Suprapubic skin (tissue), 4 donors: ENCODE data around the gene AIG1. TPM values are rescaled to one million over a fixed set of nuclear protein-coding genes. Genes with fewer than 3 reads are reported as not detected.

Experiments used
- DNase-seq, 2 donors: peaks; one replicate each; pipeline ENCODE4 v3.0.0-alpha.2; 2019; ENCODE audit warnings: low spot score in 2 of 2
- H3K27ac ChIP-seq: fragments of 200-600 bp; sonication (generic); one replicate; pipeline ENCODE4 v1.5.1; 2019
- H3K27me3 ChIP-seq: fragments of 200-600 bp; sonication (generic); one replicate; pipeline ENCODE4 v1.5.1; 2019
- H3K36me3 ChIP-seq: fragments of 200-600 bp; sonication (generic); one replicate; pipeline ENCODE4 v1.5.1; 2019
- H3K4me1 ChIP-seq: fragments of 200-600 bp; sonication (generic); one replicate; pipeline ENCODE4 v1.5.1; 2019
- H3K4me3 ChIP-seq: fragments of 200-600 bp; sonication (generic); one replicate; pipeline ENCODE4 v1.5.1; 2019; ENCODE audit warnings: mild to moderate bottlenecking
- H3K9me3 ChIP-seq: fragments of 200-600 bp; sonication (generic); one replicate; pipeline ENCODE4 v1.5.1; 2019
- EP300 ChIP-seq: sonication (generic); formaldehyde crosslinking; IDR thresholded peaks from one replicate; pipeline ENCODE4 v1.6.1; 2017; ENCODE audit warnings: antibody characterized with exemption
- POLR2A ChIP-seq, 2 donors: fragments of 450-650 bp; IDR thresholded peaks; one replicate each; pipeline ENCODE4 v1.6.1; 2017; ENCODE audit warnings: antibody characterized with exemption in 2 of 2, mild to moderate bottlenecking in 2 of 2, moderate library complexity in 2 of 2
- POLR2AphosphoS5 ChIP-seq, 3 donors: sonication (generic); formaldehyde crosslinking; IDR thresholded peaks; one replicate each; pipeline ENCODE4 v1.6.1; 2017; ENCODE audit warnings: antibody characterized with exemption in 3 of 3
- WGBS: methylation state at CpG from one replicate; pipeline ENCODE4 v1.1.5; 2018; 5-methylcytosine and 5-hydroxymethylcytosine counted together
- total RNA-seq, 4 donors: library from RNA; depleted of rRNA; stranded (reverse); fragments of >200 nt; gene quantifications; one replicate each; pipeline ENCODE4 v1.1.0, GENCODE V29; 2016
- TF ChIP-seq, protein P1 (sequence below), 2 donors: fragments of 200-600 bp in 1 of 2; fragments of 450-650 bp in 1 of 2; sonication (generic) in 1 of 2; IDR thresholded peaks; one replicate each; pipeline ENCODE4 v1.5.1; 2016 to 2019; ENCODE audit warnings: antibody characterized with exemption in 2 of 2, mild to moderate bottlenecking in 1 of 2, moderate library complexity in 1 of 2

The AIG1 gene
- total RNA-seq, 4 donors from 2014 or later: 14.5 to 22.1 (median 19.7) TPM

DNA sequence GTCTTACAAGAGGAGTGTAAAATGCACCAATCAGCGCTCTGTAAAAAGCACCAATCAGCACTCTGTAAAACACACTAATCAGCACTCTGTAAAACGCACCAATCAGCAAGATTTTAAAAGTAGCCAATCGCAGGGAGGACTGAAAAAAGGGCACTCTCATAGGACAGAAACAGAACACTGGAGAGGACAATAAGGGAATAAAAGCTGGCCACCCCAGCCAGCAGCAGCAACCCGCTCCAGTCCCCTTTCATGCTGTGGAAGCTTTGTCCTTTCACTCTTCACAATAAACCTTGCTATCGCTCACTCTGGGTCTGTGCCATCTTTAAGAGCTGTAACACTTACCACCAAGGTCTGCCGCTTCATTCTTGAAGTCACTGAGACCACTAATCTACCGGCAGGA is 1.7 kb upstream of the AIG1 start:
- TF ChIP-seq, protein P1, sequence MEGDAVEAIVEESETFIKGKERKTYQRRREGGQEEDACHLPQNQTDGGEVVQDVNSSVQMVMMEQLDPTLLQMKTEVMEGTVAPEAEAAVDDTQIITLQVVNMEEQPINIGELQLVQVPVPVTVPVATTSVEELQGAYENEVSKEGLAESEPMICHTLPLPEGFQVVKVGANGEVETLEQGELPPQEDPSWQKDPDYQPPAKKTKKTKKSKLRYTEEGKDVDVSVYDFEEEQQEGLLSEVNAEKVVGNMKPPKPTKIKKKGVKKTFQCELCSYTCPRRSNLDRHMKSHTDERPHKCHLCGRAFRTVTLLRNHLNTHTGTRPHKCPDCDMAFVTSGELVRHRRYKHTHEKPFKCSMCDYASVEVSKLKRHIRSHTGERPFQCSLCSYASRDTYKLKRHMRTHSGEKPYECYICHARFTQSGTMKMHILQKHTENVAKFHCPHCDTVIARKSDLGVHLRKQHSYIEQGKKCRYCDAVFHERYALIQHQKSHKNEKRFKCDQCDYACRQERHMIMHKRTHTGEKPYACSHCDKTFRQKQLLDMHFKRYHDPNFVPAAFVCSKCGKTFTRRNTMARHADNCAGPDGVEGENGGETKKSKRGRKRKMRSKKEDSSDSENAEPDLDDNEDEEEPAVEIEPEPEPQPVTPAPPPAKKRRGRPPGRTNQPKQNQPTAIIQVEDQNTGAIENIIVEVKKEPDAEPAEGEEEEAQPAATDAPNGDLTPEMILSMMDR (IDR thresholded peaks at IDR 0.05): no peak
- TF ChIP-seq POLR2AphosphoS5 (IDR thresholded peaks at IDR 0.05): no peak
- TF ChIP-seq EP300: no peak
- TF ChIP-seq POLR2A (IDR thresholded peaks at IDR 0.05): no peak
- WGBS: 92% methylated on average over 7 of the region's 7 CpGs
- DNase-seq: no peak
- Histone ChIP-seq H3K4me3 (no peak overlapping the region), H3K27me3 (no peaks in the 10 kb centered on the region), H3K9me3 (no peaks in the 10 kb centered on the region), H3K36me3 (no peaks in the 10 kb centered on the region), H3K27ac (no peak overlapping the region), H3K4me1 (peaks cover 18% of the 10 kb centered on the region)

- peak overlapping the region; percentile 68 for H3K4me3 ChIP-seq
- WGBS: 2% methylated on average over 8 of the region's 8 CpGs
- no peaks in the 10 kb centered on the region for H3K9me3 ChIP-seq
- peak overlapping the region; percentile 89 for H3K27ac ChIP-seq
- no peak for DNase-seq
- H3K36me3 ChIP-seq: no peaks in the 10 kb centered on the region
- TF ChIP-seq POLR2AphosphoS5 (IDR thresholded peaks at IDR 0.05) (no peak), POLR2A (IDR thresholded peaks at IDR 0.05) (no peak), EP300 (no peak)
- TF ChIP-seq, protein P1 (IDR thresholded peaks at IDR 0.05): no peak
- H3K4me1 ChIP-seq: peaks cover 18% of the 10 kb centered on the region
- no peaks in the 10 kb centered on the region for H3K27me3 ChIP-seq
Measured at GRCh38 chr6:143059663-143060353, 881 bp upstream of the AIG1 start.

DNA sequence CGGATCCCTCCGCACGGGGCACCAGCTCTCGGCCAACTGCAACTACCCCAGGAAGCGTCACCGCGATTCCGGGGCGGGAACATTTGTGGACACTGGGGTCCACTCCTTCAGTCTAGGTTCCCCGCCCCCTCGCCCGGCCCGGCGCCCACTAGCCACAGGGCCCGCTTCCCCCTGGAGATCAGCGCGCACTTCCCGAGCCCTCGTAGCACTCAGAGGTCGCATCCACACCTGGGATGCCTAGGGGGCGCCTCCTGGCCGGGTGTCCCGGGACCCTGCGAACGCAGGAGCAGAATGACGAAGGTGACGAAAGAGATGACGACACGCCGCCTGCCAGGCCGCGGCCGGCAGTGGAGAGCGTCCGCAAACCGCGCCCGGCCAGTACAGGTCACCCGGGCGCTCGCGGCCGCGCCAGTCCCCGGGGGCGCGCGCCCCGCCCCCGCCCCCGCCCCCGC is 309 bp upstream of the AIG1 start:
- no peaks in the 10 kb centered on the region for H3K36me3 ChIP-seq
- peak overlapping the region; percentile 89 for H3K27ac ChIP-seq
- peak overlapping the region; percentile 68 for H3K4me3 ChIP-seq
- no peaks in the 10 kb centered on the region for H3K27me3 ChIP-seq
- 2% methylated on average over 15 of the region's 52 CpGs for WGBS
- H3K4me1 ChIP-seq: peaks cover 18% of the 10 kb centered on the region
- peak; percentile 94 for DNase-seq
- H3K9me3 ChIP-seq: no peaks in the 10 kb centered on the region
- TF ChIP-seq EP300: no peak
- TF ChIP-seq, protein P1 (IDR thresholded peaks at IDR 0.05): no peak
- TF ChIP-seq POLR2A (IDR thresholded peaks at IDR 0.05): peak in 1 of 2 donors; percentile 62
- TF ChIP-seq POLR2AphosphoS5 (IDR thresholded peaks at IDR 0.05): peak in 2 of 3 donors; percentile 74 to 76

GRCh38 chr6:143061597-143062385 is 1.1 kb downstream of the AIG1 start:
- H3K4me3 ChIP-seq: peak overlapping the region; percentile 68
- H3K27me3 ChIP-seq: no peaks in the 10 kb centered on the region
- no peaks in the 10 kb centered on the region for H3K9me3 ChIP-seq
- no peak for DNase-seq
- no peak for TF ChIP-seq POLR2AphosphoS5 (IDR thresholded peaks at IDR 0.05)
- TF ChIP-seq POLR2A (IDR thresholded peaks at IDR 0.05): no peak
- no peak for TF ChIP-seq EP300
- TF ChIP-seq, protein P1 (IDR thresholded peaks at IDR 0.05): no peak
- H3K27ac ChIP-seq: peak overlapping the region; percentile 89
- WGBS: 68% methylated on average over 3 of the region's 3 CpGs
- H3K36me3 ChIP-seq: no peaks in the 10 kb centered on the region
- H3K4me1 ChIP-seq: peaks cover 18% of the 10 kb centered on the region

- H3K9me3 ChIP-seq: no peaks in the 10 kb centered on the region
- no peaks in the 10 kb centered on the region for H3K27me3 ChIP-seq
- no peak overlapping the region for H3K4me3 ChIP-seq
- peaks cover 18% of the 10 kb centered on the region for H3K4me1 ChIP-seq
- DNase-seq: no peak
- 94% methylated on average over 1 of the region's 1 CpG for WGBS
- no peaks in the 10 kb centered on the region for H3K36me3 ChIP-seq
- TF ChIP-seq POLR2A (IDR thresholded peaks at IDR 0.05): no peak
- TF ChIP-seq POLR2AphosphoS5 (IDR thresholded peaks at IDR 0.05): no peak
- TF ChIP-seq, protein P1 (IDR thresholded peaks at IDR 0.05): no peak
- no peak for TF ChIP-seq EP300
- no peak overlapping the region for H3K27ac ChIP-seq
Measured at GRCh38 chr6:143062551-143062950, 1.9 kb downstream of the AIG1 start.
